Lower lobe of right lung (tissue), 2 donors: ENCODE data around the gene NELFCD. TPM values are rescaled to one million over a fixed set of nuclear protein-coding genes. Genes with fewer than 3 reads are reported as not detected.
"Not testable (repeated sequence)": the region's sequence is repeated elsewhere in the genome, so short reads cannot be mapped to it uniquely, and the experiment has no call there.

Experiments used
- ATAC-seq, 2 donors: fragments of 200-7000 bp; cut with Tn5 transposase; one replicate each; pipeline ENCODE4 v1.9.1; 2020 to 2022; ENCODE audit warnings: mild to moderate bottlenecking in 2 of 2, moderate library complexity in 2 of 2
- DNase-seq: peaks from one replicate; pipeline ENCODE4 v3.0.0-alpha.2; 2020
- H3K27ac ChIP-seq: fragments of 200-600 bp; one replicate; pipeline ENCODE4 v1.8.0; 2022
- H3K27me3 ChIP-seq: fragments of 200-600 bp; one replicate; pipeline ENCODE4 v1.8.0; 2022; ENCODE audit warnings: low read depth
- H3K36me3 ChIP-seq: fragments of 200-600 bp; one replicate; pipeline ENCODE4 v1.8.0; 2022; ENCODE audit warnings: mild to moderate bottlenecking
- H3K4me1 ChIP-seq: fragments of 200-600 bp; one replicate; pipeline ENCODE4 v1.8.0; 2022
- H3K4me3 ChIP-seq: fragments of 200-600 bp; one replicate; pipeline ENCODE4 v1.8.0; 2022; ENCODE audit warnings: mild to moderate bottlenecking
- H3K9me3 ChIP-seq: fragments of 200-600 bp; one replicate; pipeline ENCODE4 v1.8.0; 2022
- CTCF ChIP-seq: fragments of 200-600 bp; IDR thresholded peaks from one replicate; pipeline ENCODE4 v1.8.0; 2022; ENCODE audit warnings: antibody characterized with exemption, mild to moderate bottlenecking
- intact Hi-C: fragments of 100-400 bp; cut with DNase I; formaldehyde crosslinking; loops from one replicate; pipeline ENCODE4 v1.11.0; 2022
- total RNA-seq: library from RNA; stranded (reverse); fragmentation: NEBNext Ultra II Directional; extraction: Animal tissue kit (Norgen Biotek cat#: 25700); gene quantifications from one replicate; pipeline ENCODE4 v1.2.1, GENCODE V29; 2021
- donor health status: DM: no; HTN: yes; CAD: no; lungs with severe emphysema.

Gene NELFCD
- total RNA-seq, 1 donor from 2014 or later, result 54.1 TPM

GRCh38 chr20:59033093-59033492, 52.0 kb downstream of the NELFCD start:
- peak overlapping the region; percentile 92 for H3K27ac ChIP-seq
- peaks cover 41% of the 10 kb centered on the region for H3K4me1 ChIP-seq
- H3K27me3 ChIP-seq, result no peaks in the 10 kb centered on the region
- DNase-seq, result no peak
- peaks cover 63% of the 10 kb centered on the region for H3K36me3 ChIP-seq
- TF ChIP-seq CTCF, result no peak
- intact Hi-C loops, result no loop called here
- ATAC-seq, result no peak
- peak overlapping the region; percentile 86 for H3K4me3 ChIP-seq
- no peaks in the 10 kb centered on the region for H3K9me3 ChIP-seq

GRCh38 chr20:59033616-59034165, 52.6 kb downstream of the NELFCD start:
- DNase-seq (no peak), ATAC-seq (no peak)
- Histone ChIP-seq H3K27ac (no peak overlapping the region), H3K4me1 (peaks cover 35% of the 10 kb centered on the region), H3K27me3 (no peaks in the 10 kb centered on the region), H3K4me3 (no peak overlapping the region), H3K9me3 (no peaks in the 10 kb centered on the region), H3K36me3 (peaks cover 61% of the 10 kb centered on the region)
- TF ChIP-seq CTCF, result no peak
- intact Hi-C loops, result no loop called here

GRCh38 chr20:59035381-59035780, 54.3 kb downstream of the NELFCD start:
- no peak for ATAC-seq
- intact Hi-C loops, result no loop called here

GRCh38 chr20:59037386-59037785, 56.3 kb downstream of the NELFCD start:
- ATAC-seq (no peak), DNase-seq (no peak)
- Histone ChIP-seq H3K36me3 (peaks cover 42% of the 10 kb centered on the region), H3K27me3 (no peaks in the 10 kb centered on the region), H3K27ac (no peak overlapping the region), H3K9me3 (no peaks in the 10 kb centered on the region), H3K4me3 (no peak overlapping the region), H3K4me1 (peaks cover 32% of the 10 kb centered on the region)
- intact Hi-C loops, result no loop called here
- TF ChIP-seq CTCF, result no peak

More at GRCh38 chr20:59035381-59035780, 54.3 kb downstream of the NELFCD start:
- no peak overlapping the region for H3K27ac ChIP-seq
- peaks cover 30% of the 10 kb centered on the region for H3K4me1 ChIP-seq
- no peak overlapping the region for H3K4me3 ChIP-seq
- H3K27me3 ChIP-seq, result no peaks in the 10 kb centered on the region
- DNase-seq, result no peak
- TF ChIP-seq CTCF, result no peak
- no peaks in the 10 kb centered on the region for H3K9me3 ChIP-seq
- peaks cover 44% of the 10 kb centered on the region for H3K36me3 ChIP-seq

- intact Hi-C loops, result no loop called here
- no peaks in the 10 kb centered on the region for H3K27me3 ChIP-seq
- peaks cover 34% of the 10 kb centered on the region for H3K4me1 ChIP-seq
- H3K27ac ChIP-seq, result no peak overlapping the region
- DNase-seq (no peak), ATAC-seq (no peak)
- peaks cover 42% of the 10 kb centered on the region for H3K36me3 ChIP-seq
- no peak for TF ChIP-seq CTCF
- no peak overlapping the region for H3K4me3 ChIP-seq
- H3K9me3 ChIP-seq, result no peaks in the 10 kb centered on the region
These were observed 58.2 kb downstream of the NELFCD start for GRCh38 chr20:59039233-59039632.

- no peak for DNase-seq
- no peak for ATAC-seq
- no peak for TF ChIP-seq CTCF
- H3K4me3 ChIP-seq, result no peak overlapping the region
- no peaks in the 10 kb centered on the region for H3K9me3 ChIP-seq
- intact Hi-C loops, result no loop called here
- H3K4me1 ChIP-seq, result peaks cover 34% of the 10 kb centered on the region
- peaks cover 27% of the 10 kb centered on the region for H3K36me3 ChIP-seq
- H3K27ac ChIP-seq, result no peak overlapping the region
- no peaks in the 10 kb centered on the region for H3K27me3 ChIP-seq
These were observed 59.6 kb downstream of the NELFCD start for GRCh38 chr20:59040667-59041066.

GRCh38 chr20:59041487-59041886, 60.4 kb downstream of the NELFCD start:
- DNase-seq, intact Hi-C loops, ATAC-seq, H3K9me3 ChIP-seq, H3K27me3 ChIP-seq: not testable (repeated sequence)
- Histone ChIP-seq H3K4me1 (peaks cover 34% of the 10 kb centered on the region), H3K27ac (peak overlapping the region; percentile 87), H3K4me3 (peak overlapping the region; percentile 93), H3K36me3 (peaks cover 19% of the 10 kb centered on the region)
